Activated T-cell treated with anti-CD3 and anti-CD28 coated beads for 24 hours (primary cell): ENCODE data around the gene GTPBP6.
"Not testable (repeated sequence)": the region's sequence is repeated elsewhere in the genome, so short reads cannot be mapped to it uniquely, and the experiment has no call there.

Source experiments
- DNase-seq: peaks from one replicate; pipeline ENCODE4 v3.0.0-alpha.2; 2020; ENCODE audit warnings: low read depth

The GTPBP6 gene

GRCh38 chrX:262381-262909 is 56.2 kb downstream of the GTPBP6 start:
- no peak for DNase-seq

- DNase-seq = no peak
Observed at GRCh38 chrX:261919-262352, 56.7 kb downstream of the GTPBP6 start.

GRCh38 chrX:261167-261918 is 57.3 kb downstream of the GTPBP6 start:
- DNase-seq = no peak

- no peak for DNase-seq
Observed at GRCh38 chrX:259692-260355, 58.8 kb downstream of the GTPBP6 start.

GRCh38 chrX:258291-259040 is 60.1 kb downstream of the GTPBP6 start:
- DNase-seq = no peak

- DNase-seq = no peak
Observed at GRCh38 chrX:257681-258289, 60.8 kb downstream of the GTPBP6 start.

GRCh38 chrX:257054-257453 is 61.5 kb downstream of the GTPBP6 start:
- not testable (repeated sequence) for DNase-seq

GRCh38 chrX:255923-256331 is 62.7 kb downstream of the GTPBP6 start:
- DNase-seq = no peak
